Upper lobe of right lung (tissue), 1 donor: ENCODE data around the gene BEND6. TPM values are rescaled to one million over a fixed set of nuclear protein-coding genes. Genes with fewer than 3 reads are reported as not detected.

Source experiments
- ATAC-seq: fragments of 200-7000 bp; cut with Tn5 transposase; one replicate; pipeline ENCODE4 v1.9.1; 2020; ENCODE audit warnings: mild to moderate bottlenecking, moderate library complexity
- DNase-seq: peaks from one replicate; pipeline ENCODE4 v3.0.0-alpha.2; 2020
- H3K27ac ChIP-seq: fragments of 200-600 bp; one replicate; pipeline ENCODE4 v1.8.0; 2022
- H3K27me3 ChIP-seq: fragments of 200-600 bp; one replicate; pipeline ENCODE4 v1.8.0; 2022; ENCODE audit warnings: mild to moderate bottlenecking
- H3K36me3 ChIP-seq: fragments of 200-600 bp; one replicate; pipeline ENCODE4 v1.8.0; 2022
- H3K4me1 ChIP-seq: fragments of 200-600 bp; one replicate; pipeline ENCODE4 v1.8.0; 2022
- H3K4me3 ChIP-seq: fragments of 200-600 bp; one replicate; pipeline ENCODE4 v1.8.0; 2022; ENCODE audit warnings: mild to moderate bottlenecking
- H3K9me3 ChIP-seq: fragments of 200-600 bp; one replicate; pipeline ENCODE4 v1.8.0; 2022
- intact Hi-C: fragments of 100-400 bp; cut with DNase I; formaldehyde crosslinking; loops from one replicate; pipeline ENCODE4 v1.11.0; 2022
- total RNA-seq: library from RNA; stranded (reverse); fragmentation: NEBNext Ultra II Directional; extraction: Animal tissue kit (Norgen Biotek cat#: 25700); gene quantifications from one replicate; pipeline ENCODE4 v1.2.1, GENCODE V29; 2021
- TF ChIP-seq, protein P1 (sequence below): fragments of 200-600 bp; IDR thresholded peaks from one replicate; pipeline ENCODE4 v1.8.0; 2022; ENCODE audit warnings: antibody characterized with exemption
- donor health status: DM: no; HTN: yes; CAD: no; lungs with severe emphysema.

BEND6 gene
- total RNA-seq, 1 donor from 2014 or later = 1.2 TPM

DNA sequence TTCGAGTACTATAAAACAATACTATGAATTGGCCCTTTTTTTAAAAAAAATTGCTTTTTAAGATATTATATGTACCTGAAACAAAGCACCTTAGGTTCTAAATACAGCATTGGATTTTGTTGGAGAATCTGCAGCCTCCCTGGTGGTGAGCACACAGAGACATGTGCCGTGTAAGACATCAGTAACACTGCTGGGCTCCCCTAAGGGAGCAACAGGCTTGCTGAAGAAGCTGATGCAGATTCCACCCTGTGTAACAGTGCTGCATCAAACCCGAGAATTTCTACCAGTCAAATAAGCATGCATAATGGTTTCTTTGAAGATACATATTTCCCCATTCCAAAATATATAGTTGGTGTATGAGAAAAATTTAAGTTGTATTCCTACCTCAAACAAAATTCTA is 108.9 kb downstream of the BEND6 start:
- H3K4me1 ChIP-seq = no peaks in the 10 kb centered on the region
- H3K9me3 ChIP-seq = no peaks in the 10 kb centered on the region
- no peak overlapping the region for H3K27ac ChIP-seq
- ATAC-seq (no peak), DNase-seq (no peak)
- no peak overlapping the region for H3K4me3 ChIP-seq
- TF ChIP-seq, protein P1, sequence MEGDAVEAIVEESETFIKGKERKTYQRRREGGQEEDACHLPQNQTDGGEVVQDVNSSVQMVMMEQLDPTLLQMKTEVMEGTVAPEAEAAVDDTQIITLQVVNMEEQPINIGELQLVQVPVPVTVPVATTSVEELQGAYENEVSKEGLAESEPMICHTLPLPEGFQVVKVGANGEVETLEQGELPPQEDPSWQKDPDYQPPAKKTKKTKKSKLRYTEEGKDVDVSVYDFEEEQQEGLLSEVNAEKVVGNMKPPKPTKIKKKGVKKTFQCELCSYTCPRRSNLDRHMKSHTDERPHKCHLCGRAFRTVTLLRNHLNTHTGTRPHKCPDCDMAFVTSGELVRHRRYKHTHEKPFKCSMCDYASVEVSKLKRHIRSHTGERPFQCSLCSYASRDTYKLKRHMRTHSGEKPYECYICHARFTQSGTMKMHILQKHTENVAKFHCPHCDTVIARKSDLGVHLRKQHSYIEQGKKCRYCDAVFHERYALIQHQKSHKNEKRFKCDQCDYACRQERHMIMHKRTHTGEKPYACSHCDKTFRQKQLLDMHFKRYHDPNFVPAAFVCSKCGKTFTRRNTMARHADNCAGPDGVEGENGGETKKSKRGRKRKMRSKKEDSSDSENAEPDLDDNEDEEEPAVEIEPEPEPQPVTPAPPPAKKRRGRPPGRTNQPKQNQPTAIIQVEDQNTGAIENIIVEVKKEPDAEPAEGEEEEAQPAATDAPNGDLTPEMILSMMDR = no peak
- intact Hi-C loops = no loop called here
- peaks cover 41% of the 10 kb centered on the region for H3K36me3 ChIP-seq
- no peaks in the 10 kb centered on the region for H3K27me3 ChIP-seq

DNA sequence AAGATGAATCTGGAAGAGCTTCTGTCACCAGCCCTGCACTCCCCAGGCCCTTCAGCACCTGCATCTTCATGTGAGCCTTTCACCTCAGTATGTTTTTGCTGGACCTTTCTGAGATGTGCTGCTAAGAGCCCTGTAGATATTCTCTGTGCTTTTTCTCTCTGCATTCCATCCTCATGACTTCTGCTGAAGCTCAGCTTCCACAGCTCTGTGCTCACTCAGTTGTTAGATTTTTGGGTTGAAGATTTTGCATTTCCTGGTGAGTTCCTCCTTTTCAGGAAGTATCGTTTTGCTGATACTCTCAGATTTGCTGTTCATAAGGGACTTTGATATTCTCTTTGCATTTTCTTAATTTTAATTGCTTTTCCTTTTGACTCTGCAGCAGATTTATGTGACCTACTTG is 109.9 kb downstream of the BEND6 start:
- no peaks in the 10 kb centered on the region for H3K27me3 ChIP-seq
- no peak overlapping the region for H3K4me3 ChIP-seq
- ATAC-seq (no peak), DNase-seq (no peak)
- H3K4me1 ChIP-seq = no peaks in the 10 kb centered on the region
- H3K27ac ChIP-seq = no peak overlapping the region
- intact Hi-C loops = no loop called here
- H3K9me3 ChIP-seq = no peaks in the 10 kb centered on the region
- H3K36me3 ChIP-seq = peaks cover 41% of the 10 kb centered on the region
- TF ChIP-seq, protein P1 = no peak

DNA sequence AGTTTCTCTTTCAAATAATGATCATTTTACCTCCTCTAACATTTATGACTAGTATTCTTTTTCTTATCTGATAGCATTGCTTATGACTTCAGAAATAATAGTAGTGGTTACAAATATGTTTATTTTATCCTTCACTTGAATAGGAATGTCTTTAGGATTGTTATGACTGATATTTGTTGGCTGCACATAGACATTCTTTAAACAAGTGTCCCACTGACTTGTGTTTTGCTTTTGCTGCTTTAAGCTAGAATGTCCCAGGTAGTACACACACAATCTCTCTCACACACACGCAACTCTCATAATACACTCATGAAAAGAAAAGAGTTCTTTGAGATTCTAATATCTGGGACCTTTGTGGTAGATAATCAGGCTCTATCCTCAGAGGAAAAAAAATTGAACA is 113.2 kb downstream of the BEND6 start:
- Histone ChIP-seq H3K9me3 (no peaks in the 10 kb centered on the region), H3K36me3 (peaks cover 27% of the 10 kb centered on the region), H3K4me1 (no peaks in the 10 kb centered on the region), H3K27me3 (no peaks in the 10 kb centered on the region), H3K4me3 (no peak overlapping the region), H3K27ac (no peak overlapping the region)
- DNase-seq (no peak), ATAC-seq (no peak)
- TF ChIP-seq, protein P1 = no peak
- intact Hi-C loops = no loop called here

DNA sequence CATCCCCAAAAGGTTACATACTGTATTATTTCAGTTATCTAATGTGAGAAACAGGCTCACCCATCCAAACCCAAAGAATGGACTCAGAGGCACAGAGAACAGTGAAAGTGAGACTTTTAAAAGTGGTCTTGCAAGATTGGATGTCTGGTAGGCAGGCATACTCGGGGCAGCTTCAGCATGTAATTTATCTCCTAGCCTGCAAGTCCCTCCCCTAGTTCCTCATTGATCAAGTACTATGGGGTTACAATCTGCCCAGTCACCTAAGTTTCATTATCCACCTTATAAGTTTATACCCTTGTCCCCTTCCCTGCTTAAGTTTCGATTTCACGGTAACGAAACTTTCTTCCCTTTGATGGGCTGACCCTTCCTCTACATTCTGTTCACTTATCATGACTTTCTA is 114.3 kb downstream of the BEND6 start:
- no peak for ATAC-seq
- no peak for DNase-seq

DNA sequence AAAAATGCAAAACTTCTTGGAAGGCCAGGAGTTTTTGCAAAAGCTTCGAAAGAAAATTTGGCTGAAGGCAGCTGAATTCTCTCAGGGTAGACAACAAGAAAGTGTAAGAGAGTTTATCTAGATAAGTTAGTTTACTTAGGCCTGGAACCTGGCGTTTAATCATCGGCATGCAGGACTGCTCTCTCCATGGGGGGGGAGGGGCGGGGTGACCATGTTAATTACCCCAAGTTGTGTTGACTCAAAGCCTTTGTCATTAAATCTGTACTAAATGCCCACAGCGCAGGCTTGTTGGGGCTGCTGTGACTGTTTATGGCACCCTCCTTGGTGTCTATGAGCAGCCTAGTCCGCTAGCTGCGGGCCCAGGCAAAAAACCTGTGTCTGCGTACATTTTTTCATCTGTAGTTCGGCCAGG is 115.0 kb downstream of the BEND6 start:
- Histone ChIP-seq H3K27me3 (no peaks in the 10 kb centered on the region), H3K36me3 (peaks cover 16% of the 10 kb centered on the region), H3K9me3 (no peaks in the 10 kb centered on the region), H3K4me3 (no peak overlapping the region), H3K27ac (no peak overlapping the region), H3K4me1 (no peaks in the 10 kb centered on the region)
- ATAC-seq (no peak), DNase-seq (no peak)
- TF ChIP-seq, protein P1 = no peak
- intact Hi-C loops = no loop called here

More for the DNA sequence above, 114.3 kb downstream of the BEND6 start:
- TF ChIP-seq, protein P1 = no peak
- Histone ChIP-seq H3K27me3 (no peaks in the 10 kb centered on the region), H3K9me3 (no peaks in the 10 kb centered on the region), H3K27ac (no peak overlapping the region), H3K4me1 (no peaks in the 10 kb centered on the region), H3K36me3 (peaks cover 17% of the 10 kb centered on the region), H3K4me3 (no peak overlapping the region)
- intact Hi-C loops = no loop called here

DNA sequence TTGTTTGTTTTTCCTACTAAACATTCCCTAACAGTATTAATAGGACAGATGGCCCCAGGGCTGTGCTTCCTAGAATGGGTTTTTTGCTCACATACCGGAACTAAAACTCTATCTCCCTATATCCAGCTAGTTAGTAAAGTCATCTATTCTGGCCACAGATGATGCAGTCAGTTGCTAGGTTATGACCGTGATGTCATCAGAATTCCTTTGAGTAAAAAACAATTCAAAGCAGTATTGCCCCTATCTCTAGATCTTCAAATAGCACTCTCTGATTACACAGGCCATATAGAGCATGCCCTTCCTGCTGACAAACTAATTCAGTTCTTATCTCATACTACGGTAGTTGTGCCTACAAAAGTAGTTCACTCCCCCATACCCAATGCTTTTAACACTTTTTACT is 117.2 kb downstream of the BEND6 start:
- TF ChIP-seq, protein P1 = no peak
- H3K27me3 ChIP-seq = no peaks in the 10 kb centered on the region
- intact Hi-C loops = no loop called here
- H3K36me3 ChIP-seq = peaks cover 9% of the 10 kb centered on the region
- H3K4me3 ChIP-seq = no peak overlapping the region
- no peak overlapping the region for H3K27ac ChIP-seq
- DNase-seq (no peak), ATAC-seq (no peak)
- H3K9me3 ChIP-seq = no peaks in the 10 kb centered on the region
- H3K4me1 ChIP-seq = no peaks in the 10 kb centered on the region
